ENCODE data around the gene COL27A1.

DNA sequence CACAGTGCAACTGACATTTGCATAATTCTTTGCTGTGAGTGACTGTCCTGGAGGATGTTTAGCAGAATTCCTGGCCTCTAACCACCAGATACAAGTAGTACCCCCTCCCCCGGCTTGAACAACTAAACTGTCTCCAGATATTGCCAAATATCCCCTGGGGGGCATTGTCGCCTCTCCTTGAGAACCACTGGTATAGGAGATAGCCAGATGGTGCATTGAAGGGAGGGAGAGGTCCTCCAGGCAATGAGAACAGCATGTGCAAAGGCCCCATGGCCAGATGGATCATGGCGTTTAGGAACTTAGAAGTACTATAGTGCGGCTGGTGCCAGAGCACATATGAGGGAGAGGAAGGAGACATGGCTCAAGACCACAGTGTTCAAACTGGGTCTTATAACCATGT lies 148.6 kb downstream of the COL27A1 start:
- TF ChIP-seq ZBTB7A (IDR thresholded peaks at IDR 0.05; ENCODE audit: borderline replicate concordance, control insufficient read depth, low read depth, low read length): no peak
- TF ChIP-seq NFE2L1 (tag; IDR thresholded peaks at IDR 0.05; ENCODE audit: borderline replicate concordance, low read depth): no peak
- TF ChIP-seq JUND (IDR thresholded peaks at IDR 0.05; ENCODE audit: borderline replicate concordance, low read depth, low read length): no peak
- no peak for TF ChIP-seq JUND (tag; IDR thresholded peaks at IDR 0.05; ENCODE audit: borderline replicate concordance, low read depth, low read length)

All from K562 (cell line).